Endodermal cell (in vitro differentiated cells): ENCODE data around the gene RBL2. TPM values are rescaled to one million over a fixed set of nuclear protein-coding genes. Genes with fewer than 3 reads are reported as not detected.
A peak's percentile ranks its signal among the peaks of the same experiment; 100 is the strongest.
"Not testable (repeated sequence)": the region's sequence is repeated elsewhere in the genome, so short reads cannot be mapped to it uniquely, and the experiment has no call there.

Experiments used
- DNase-seq: peaks from one replicate; pipeline ENCODE4 v3.0.0-alpha.2; 2017
- H3K27ac ChIP-seq: 2 replicates; pipeline ENCODE4 v1.5.1; 2013; ENCODE audit warnings: mild to moderate bottlenecking, low read depth, low read length, moderate library complexity
- H3K27me3 ChIP-seq: 2 replicates; pipeline ENCODE4 v1.6.1; 2013; ENCODE audit warnings: mild to moderate bottlenecking, low read length, moderate library complexity; ENCODE audit not compliant: insufficient read depth, control insufficient read depth, poor library complexity, severe bottlenecking
- H3K36me3 ChIP-seq: 2 replicates; pipeline ENCODE4 v1.7.0; 2013; ENCODE audit warnings: mild to moderate bottlenecking, low read length, moderate library complexity; ENCODE audit not compliant: control insufficient read depth, insufficient read depth
- H3K4me1 ChIP-seq: one replicate; pipeline ENCODE4 v1.7.0; 2013; ENCODE audit warnings: low read length; ENCODE audit not compliant: control insufficient read depth, insufficient read depth
- H3K4me3 ChIP-seq: 2 replicates; pipeline ENCODE4 v1.5.1; 2013; ENCODE audit warnings: mild to moderate bottlenecking, low read length, moderate library complexity
- H3K9ac ChIP-seq: 2 replicates; pipeline ENCODE4 v1.6.1; 2013; ENCODE audit warnings: mild to moderate bottlenecking, low read length, moderate library complexity; ENCODE audit not compliant: poor library complexity, severe bottlenecking; ENCODE audit errors: extremely low read depth
- H3K9me3 ChIP-seq: 2 replicates; pipeline ENCODE4 v1.6.1; 2013; ENCODE audit warnings: mild to moderate bottlenecking, low read length, moderate library complexity; ENCODE audit not compliant: control insufficient read depth
- H3K27ac Mint-ChIP-seq: 2 replicates; pipeline ENCODE4 v1.8.0; 2020; ENCODE audit warnings: mixed read lengths
- H3K27me3 Mint-ChIP-seq: 2 replicates; pipeline ENCODE4 v1.8.0; 2021; ENCODE audit warnings: mild to moderate bottlenecking, mixed read lengths; ENCODE audit not compliant: insufficient read depth
- H3K36me3 Mint-ChIP-seq: 2 replicates; pipeline ENCODE4 v1.8.0; 2020; ENCODE audit warnings: low read depth, mixed read lengths
- H3K4me1 Mint-ChIP-seq: 2 replicates; pipeline ENCODE4 v1.8.0; 2020; ENCODE audit warnings: mixed read lengths
- H3K4me3 Mint-ChIP-seq: 2 replicates; pipeline ENCODE4 v1.8.0; 2020; ENCODE audit warnings: mild to moderate bottlenecking, moderate library complexity, mixed read lengths
- H3K9me3 Mint-ChIP-seq: 2 replicates; pipeline ENCODE4 v1.8.0; 2020; ENCODE audit warnings: mild to moderate bottlenecking, mixed read lengths
- WGBS, 2 experiments: methylation state at CpG; one replicate each; pipeline versions ENCODE4 v1.1.5 to v1.1.7; 2013; ENCODE audit warnings: missing lambda C conversion rate in 2 of 2, mixed read lengths in 1 of 2; ENCODE audit not compliant: insufficient coverage in 1 of 2, insufficient read length in 1 of 2; 5-methylcytosine and 5-hydroxymethylcytosine counted together
- total RNA-seq, 2 donors: library from RNA; stranded (reverse); fragmentation: NEBNext Ultra II Directional in 1 of 2; extraction: Animal tissue kit (Norgen Biotek cat#: 25700) in 1 of 2; gene quantifications; 2 replicates in 1 of 2; 3 replicates in 1 of 2; pipeline ENCODE4 v1.2.1, GENCODE V29; 2021
- TF ChIP-seq, protein P1 (sequence below): fragments of 200-600 bp; sonication (generic); conservative IDR thresholded peaks from 2 replicates; pipeline ENCODE4 v1.5.0; 2021; ENCODE audit warnings: antibody characterized with exemption, mild to moderate bottlenecking

Gene RBL2
- total RNA-seq, 2 donors from 2014 or later = 34.9 to 46.0 TPM

DNA sequence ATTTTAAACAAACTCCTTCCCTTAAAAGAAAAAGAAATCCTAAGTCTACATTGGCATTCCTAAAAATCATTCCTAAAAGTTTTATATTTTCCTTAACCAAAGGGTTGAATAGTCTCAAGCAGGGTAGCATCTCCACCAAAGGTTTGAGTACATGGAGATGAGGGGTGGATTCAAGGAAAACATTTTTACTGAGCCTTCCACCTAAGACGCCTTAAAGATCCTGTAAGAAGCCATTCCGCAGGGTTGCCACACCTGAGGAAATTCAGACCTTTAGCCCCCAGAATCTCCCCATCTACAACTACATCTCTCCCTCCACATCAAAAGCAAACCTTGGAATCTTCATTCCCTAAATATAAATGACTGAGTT is 76.4 kb downstream of the RBL2 start:
- H3K9ac ChIP-seq = no peak overlapping the region
- peaks cover 39% of the 10 kb centered on the region for H3K9me3 Mint-ChIP-seq

DNA sequence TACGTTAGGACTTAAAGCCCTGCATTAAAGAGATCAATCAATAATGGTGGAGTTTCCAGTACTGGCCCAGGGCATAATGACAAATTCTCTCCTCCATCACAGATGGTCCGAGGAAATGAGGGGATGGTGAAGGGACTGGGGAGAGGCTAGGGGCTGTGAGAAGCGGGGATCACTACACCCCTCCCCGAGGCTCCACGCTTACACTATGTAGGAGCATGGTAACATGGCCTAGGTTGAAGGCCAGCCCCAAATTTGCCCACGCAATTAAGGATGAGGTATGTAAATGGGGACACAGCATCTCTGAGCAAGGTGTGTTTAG is 76.8 kb downstream of the RBL2 start:
- Histone ChIP-seq H3K27ac (no peak overlapping the region), H3K36me3 (no peaks in the 10 kb centered on the region), H3K9me3 (peaks cover 20% of the 10 kb centered on the region), H3K9ac (no peak overlapping the region), H3K27me3 (no peaks in the 10 kb centered on the region), H3K4me3 (no peak overlapping the region), H3K4me1 (peaks cover 5% of the 10 kb centered on the region)
- peaks cover 7% of the 10 kb centered on the region for H3K36me3 Mint-ChIP-seq
- TF ChIP-seq, protein P1, sequence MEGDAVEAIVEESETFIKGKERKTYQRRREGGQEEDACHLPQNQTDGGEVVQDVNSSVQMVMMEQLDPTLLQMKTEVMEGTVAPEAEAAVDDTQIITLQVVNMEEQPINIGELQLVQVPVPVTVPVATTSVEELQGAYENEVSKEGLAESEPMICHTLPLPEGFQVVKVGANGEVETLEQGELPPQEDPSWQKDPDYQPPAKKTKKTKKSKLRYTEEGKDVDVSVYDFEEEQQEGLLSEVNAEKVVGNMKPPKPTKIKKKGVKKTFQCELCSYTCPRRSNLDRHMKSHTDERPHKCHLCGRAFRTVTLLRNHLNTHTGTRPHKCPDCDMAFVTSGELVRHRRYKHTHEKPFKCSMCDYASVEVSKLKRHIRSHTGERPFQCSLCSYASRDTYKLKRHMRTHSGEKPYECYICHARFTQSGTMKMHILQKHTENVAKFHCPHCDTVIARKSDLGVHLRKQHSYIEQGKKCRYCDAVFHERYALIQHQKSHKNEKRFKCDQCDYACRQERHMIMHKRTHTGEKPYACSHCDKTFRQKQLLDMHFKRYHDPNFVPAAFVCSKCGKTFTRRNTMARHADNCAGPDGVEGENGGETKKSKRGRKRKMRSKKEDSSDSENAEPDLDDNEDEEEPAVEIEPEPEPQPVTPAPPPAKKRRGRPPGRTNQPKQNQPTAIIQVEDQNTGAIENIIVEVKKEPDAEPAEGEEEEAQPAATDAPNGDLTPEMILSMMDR = no peak
- H3K27ac Mint-ChIP-seq = peak overlapping the region; percentile 89
- no peak for DNase-seq
- H3K4me1 Mint-ChIP-seq = peaks cover 27% of the 10 kb centered on the region
- peaks cover 4% of the 10 kb centered on the region for H3K27me3 Mint-ChIP-seq
- WGBS, 2 experiments = 90 to 94% methylated on average over 3 to 6 of the region's 6 CpGs
- no peak overlapping the region for H3K4me3 Mint-ChIP-seq
- H3K9me3 Mint-ChIP-seq = peaks cover 39% of the 10 kb centered on the region

More for the DNA sequence above, 76.4 kb downstream of the RBL2 start:
- TF ChIP-seq, protein P1 = peak; percentile 16
- H3K27ac ChIP-seq = no peak overlapping the region
- Mint-ChIP-seq H3K27ac (peak overlapping the region; percentile 89), H3K36me3 (peaks cover 7% of the 10 kb centered on the region), H3K4me1 (peaks cover 31% of the 10 kb centered on the region), H3K27me3 (peaks cover 4% of the 10 kb centered on the region), H3K4me3 (no peak overlapping the region)
- H3K27me3 ChIP-seq = no peaks in the 10 kb centered on the region
- no peak overlapping the region for H3K4me3 ChIP-seq
- 64% methylated on average over 2 of the region's 2 CpGs; no CpG with 5 or more reads in 1 of the 2 experiments for WGBS, 2 experiments
- peaks cover 20% of the 10 kb centered on the region for H3K9me3 ChIP-seq
- no peaks in the 10 kb centered on the region for H3K36me3 ChIP-seq
- DNase-seq = no peak
- peaks cover 5% of the 10 kb centered on the region for H3K4me1 ChIP-seq

DNA sequence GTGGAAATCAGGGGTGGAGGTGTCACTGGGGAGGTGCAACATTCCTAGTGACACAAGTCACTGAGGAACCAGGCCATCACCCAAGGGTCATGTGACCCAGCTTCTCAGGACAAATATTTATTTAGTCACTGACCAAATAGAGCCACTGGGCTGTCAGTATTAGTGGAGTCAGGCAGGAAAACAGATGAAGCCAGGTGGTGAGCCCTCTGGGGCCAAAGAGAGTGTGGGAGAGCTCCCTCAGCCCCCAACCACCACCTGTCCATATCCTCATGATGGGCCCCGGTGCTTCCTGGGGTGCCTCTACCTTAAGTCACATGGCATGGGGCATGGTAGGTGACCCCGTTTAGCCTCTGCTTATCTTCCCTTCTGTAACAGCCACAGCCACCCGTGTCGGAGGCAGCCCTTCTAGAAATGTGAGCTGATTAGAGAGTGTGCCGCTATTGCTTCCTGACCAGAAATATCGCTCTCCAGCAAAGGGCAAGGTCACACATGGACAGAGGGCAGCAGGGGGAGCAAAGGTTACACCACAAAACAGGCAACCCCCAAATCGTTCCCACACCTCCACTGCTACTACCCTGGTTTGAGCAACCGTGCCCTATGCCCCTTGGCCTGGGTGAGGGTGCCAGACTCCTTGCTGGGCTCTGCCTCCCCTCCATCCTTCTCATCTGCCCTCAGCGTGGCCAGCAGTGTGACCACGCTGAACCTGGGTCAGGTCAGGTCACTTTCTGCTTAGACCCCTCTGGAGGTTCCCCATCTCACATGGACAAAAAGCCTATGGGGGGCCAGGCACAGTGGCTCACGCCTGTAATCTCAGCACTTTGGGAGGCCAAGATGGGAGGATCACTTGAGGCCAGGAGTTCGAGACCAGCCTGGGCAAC is 77.4 kb downstream of the RBL2 start:
- Mint-ChIP-seq H3K4me3 (no peak overlapping the region), H3K4me1 (peaks cover 22% of the 10 kb centered on the region), H3K9me3 (peaks cover 39% of the 10 kb centered on the region), H3K36me3 (peaks cover 7% of the 10 kb centered on the region), H3K27ac (peak overlapping the region; percentile 89), H3K27me3 (peaks cover 4% of the 10 kb centered on the region)
- Histone ChIP-seq H3K27ac (no peak overlapping the region), H3K9me3 (peaks cover 20% of the 10 kb centered on the region), H3K27me3 (no peaks in the 10 kb centered on the region), H3K36me3 (no peaks in the 10 kb centered on the region), H3K4me3 (peak overlapping the region; percentile 12), H3K4me1 (peaks cover 5% of the 10 kb centered on the region), H3K9ac (no peak overlapping the region)
- TF ChIP-seq, protein P1 = no peak
- 89 to 92% methylated on average over 4 to 12 of the region's 12 CpGs for WGBS, 2 experiments
- DNase-seq = peak; percentile 74

DNA sequence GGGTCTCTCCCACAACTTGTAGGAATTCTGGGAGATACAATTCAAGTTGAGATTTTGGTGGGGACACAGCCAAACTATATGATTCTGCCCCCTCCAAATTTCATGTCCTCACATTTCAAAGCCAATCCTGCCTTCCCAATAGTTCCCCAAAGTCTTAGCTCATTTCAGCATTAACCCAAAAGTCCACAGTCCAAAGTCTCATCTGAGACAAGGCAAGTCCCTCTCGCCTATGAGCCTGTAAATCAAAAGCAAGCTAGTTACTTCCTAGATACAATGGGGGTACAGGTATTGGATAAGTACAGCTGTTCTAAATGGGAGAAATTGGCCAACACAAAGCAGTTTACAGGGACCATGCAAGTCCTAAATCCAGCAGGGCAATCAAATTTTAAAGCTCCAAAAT is 78.5 kb downstream of the RBL2 start:
- H3K9ac ChIP-seq, H3K36me3 Mint-ChIP-seq, H3K27me3 Mint-ChIP-seq, H3K27me3 ChIP-seq, H3K4me3 Mint-ChIP-seq, H3K27ac Mint-ChIP-seq, DNase-seq, H3K4me3 ChIP-seq, H3K36me3 ChIP-seq, H3K4me1 ChIP-seq, H3K27ac ChIP-seq: not testable (repeated sequence)
- Mint-ChIP-seq H3K9me3 (peaks cover 39% of the 10 kb centered on the region), H3K4me1 (peaks cover 22% of the 10 kb centered on the region)
- H3K9me3 ChIP-seq = peaks cover 20% of the 10 kb centered on the region
- WGBS, 2 experiments = 100% methylated on average over 1 of the region's 1 CpG; no CpG with 5 or more reads in 1 of the 2 experiments
